Uterus (tissue), 4 donors: Measurements from ENCODE around the gene CDK2. TPM values are rescaled to one million over a fixed set of nuclear protein-coding genes. Genes with fewer than 3 reads are reported as not detected.

Source experiments
- DNase-seq, 2 donors: peaks; one replicate each; pipeline ENCODE4 v3.0.0-alpha.2; 2019 to 2020
- H3K27ac ChIP-seq, 2 donors: fragments of 200-600 bp; sonication (generic); 1 replicate in 1 of 2; 2 replicates in 1 of 2; pipeline ENCODE4 v1.5.1; 2016 to 2018
- H3K27me3 ChIP-seq, 2 donors: fragments of 200-600 bp; sonication (generic); one replicate each; pipeline ENCODE4 v1.5.1; 2018 to 2019; ENCODE audit warnings: control low read depth in 1 of 2
- H3K36me3 ChIP-seq, 2 donors: fragments of 200-600 bp; sonication (generic); one replicate each; pipeline ENCODE4 v1.5.1; 2019; ENCODE audit warnings: control low read depth in 1 of 2
- H3K4me1 ChIP-seq, 2 donors: fragments of 200-600 bp; sonication (generic); one replicate each; pipeline ENCODE4 v1.5.1; 2018 to 2019; ENCODE audit warnings: control low read depth in 1 of 2
- H3K4me3 ChIP-seq, 2 donors: fragments of 200-600 bp; sonication (generic); 1 replicate in 1 of 2; 2 replicates in 1 of 2; pipeline ENCODE4 v1.5.1; 2018 to 2019; ENCODE audit warnings: mild to moderate bottlenecking in 1 of 2
- H3K9me3 ChIP-seq, 2 donors: fragments of 200-600 bp; sonication (generic); one replicate each; pipeline ENCODE4 v1.5.1; 2019; ENCODE audit warnings: control low read depth in 1 of 2
- CTCF ChIP-seq, 4 experiments: fragments of 200-600 bp in 2 of 4; fragments of 450-650 bp in 2 of 4; sonication (generic) in 2 of 4; IDR thresholded peaks; one replicate each; pipeline ENCODE4 v1.5.1; 2016 to 2019; ENCODE audit warnings: antibody characterized with exemption in 4 of 4, mild to moderate bottlenecking in 2 of 4, moderate library complexity in 1 of 4
- POLR2A ChIP-seq, 2 donors: fragments of 450-650 bp; IDR thresholded peaks; one replicate each; pipeline ENCODE4 v1.6.1; 2016; ENCODE audit warnings: antibody characterized with exemption in 2 of 2, mild to moderate bottlenecking in 1 of 2, moderate library complexity in 1 of 2
- intact Hi-C: fragments of 100-400 bp; cut with DNase I; formaldehyde crosslinking; loops from one replicate; pipeline ENCODE4 v1.15.1; 2023; ENCODE audit warnings: low total_unique reads
- total RNA-seq, 4 donors: library from RNA; depleted of rRNA in 3 of 4; stranded (reverse); fragments of >200 nt in 3 of 4; gene quantifications; one replicate each; pipeline versions ENCODE4 v1.1.0 to v1.2.4, GENCODE V29; 2014 to 2023
- donor health status: DM: yes; HTN: yes; CAD: no.

Gene CDK2
- total RNA-seq, 4 donors from 2014 or later = 19.0 to 35.6 (median 28.7) TPM

GRCh38 chr12:55931317-55931779 lies 35.3 kb upstream of the CDK2 start:
- peak; percentile 33 to 36 for DNase-seq
- Histone ChIP-seq H3K9me3 (no peaks in the 10 kb centered on the region), H3K4me1 (peaks cover 4 to 7% of the 10 kb centered on the region in 2 donors), H3K36me3 (no peaks in the 10 kb centered on the region), H3K27me3 (no peaks in the 10 kb centered on the region), H3K4me3 (peak overlapping the region; percentile 77 to 79), H3K27ac (peak overlapping the region; percentile 83 to 91)
- TF ChIP-seq CTCF (IDR thresholded peaks at IDR 0.05) (no peak), POLR2A (IDR thresholded peaks at IDR 0.05) (no peak)
- intact Hi-C loops = loop anchor here (5.0 kb wide), 1 partner anchor 104 kb away; the partner anchor contains the start of gene DNAJC14

- no peaks in the 10 kb centered on the region for H3K36me3 ChIP-seq
- DNase-seq = peak; percentile 62 to 65
- TF ChIP-seq CTCF (IDR thresholded peaks at IDR 0.05) (no peak), POLR2A (IDR thresholded peaks at IDR 0.05) (peak; percentile 26 to 50)
- peak overlapping the region; percentile 83 to 91 for H3K27ac ChIP-seq
- peaks cover 4 to 7% of the 10 kb centered on the region in 2 donors for H3K4me1 ChIP-seq
- H3K27me3 ChIP-seq = no peaks in the 10 kb centered on the region
- intact Hi-C loops = loop anchor here (5.0 kb wide), 1 partner anchor 105 kb away; the partner anchor contains the start of gene DNAJC14
- H3K4me3 ChIP-seq = peak overlapping the region; percentile 77 to 79
- no peaks in the 10 kb centered on the region for H3K9me3 ChIP-seq
Measured at GRCh38 chr12:55931780-55932550, 34.7 kb upstream of the CDK2 start.

- H3K36me3 ChIP-seq = no peaks in the 10 kb centered on the region
- DNase-seq = no peak
- peak overlapping the region; percentile 77 to 79 for H3K4me3 ChIP-seq
- peak overlapping the region; percentile 83 to 91 for H3K27ac ChIP-seq
- intact Hi-C loops = loop anchor here (5.0 kb wide), 1 partner anchor 105 kb away; the partner anchor contains the start of gene DNAJC14
- TF ChIP-seq POLR2A (IDR thresholded peaks at IDR 0.05) = no peak
- TF ChIP-seq CTCF (IDR thresholded peaks at IDR 0.05) = no peak
- H3K27me3 ChIP-seq = no peaks in the 10 kb centered on the region
- H3K4me1 ChIP-seq = peaks cover 4 to 7% of the 10 kb centered on the region in 2 donors
- H3K9me3 ChIP-seq = no peaks in the 10 kb centered on the region
Measured at GRCh38 chr12:55932551-55932910, 34.1 kb upstream of the CDK2 start.

- Histone ChIP-seq H3K27me3 (no peaks in the 10 kb centered on the region), H3K4me1 (peaks cover 4 to 7% of the 10 kb centered on the region in 2 donors), H3K4me3 (no peak overlapping the region), H3K36me3 (no peaks in the 10 kb centered on the region), H3K9me3 (no peaks in the 10 kb centered on the region), H3K27ac (peak overlapping the region; percentile 19 to 91)
- TF ChIP-seq CTCF (IDR thresholded peaks at IDR 0.05) (no peak), POLR2A (IDR thresholded peaks at IDR 0.05) (no peak)
- intact Hi-C loops = loop anchor here (5.0 kb wide), 1 partner anchor 106 kb away; the partner anchor contains the start of gene DNAJC14
- DNase-seq = peak in 1 of 2 donors; percentile 31
Measured at GRCh38 chr12:55933169-55933798, 33.3 kb upstream of the CDK2 start.
